DMS79 (cell line): ENCODE data around the gene DLX6.

Source experiments
- DNase-seq: peaks from one replicate; lab custom pipeline; 2025; lab: John Stamatoyannopoulos, UW

The DLX6 gene

DNA sequence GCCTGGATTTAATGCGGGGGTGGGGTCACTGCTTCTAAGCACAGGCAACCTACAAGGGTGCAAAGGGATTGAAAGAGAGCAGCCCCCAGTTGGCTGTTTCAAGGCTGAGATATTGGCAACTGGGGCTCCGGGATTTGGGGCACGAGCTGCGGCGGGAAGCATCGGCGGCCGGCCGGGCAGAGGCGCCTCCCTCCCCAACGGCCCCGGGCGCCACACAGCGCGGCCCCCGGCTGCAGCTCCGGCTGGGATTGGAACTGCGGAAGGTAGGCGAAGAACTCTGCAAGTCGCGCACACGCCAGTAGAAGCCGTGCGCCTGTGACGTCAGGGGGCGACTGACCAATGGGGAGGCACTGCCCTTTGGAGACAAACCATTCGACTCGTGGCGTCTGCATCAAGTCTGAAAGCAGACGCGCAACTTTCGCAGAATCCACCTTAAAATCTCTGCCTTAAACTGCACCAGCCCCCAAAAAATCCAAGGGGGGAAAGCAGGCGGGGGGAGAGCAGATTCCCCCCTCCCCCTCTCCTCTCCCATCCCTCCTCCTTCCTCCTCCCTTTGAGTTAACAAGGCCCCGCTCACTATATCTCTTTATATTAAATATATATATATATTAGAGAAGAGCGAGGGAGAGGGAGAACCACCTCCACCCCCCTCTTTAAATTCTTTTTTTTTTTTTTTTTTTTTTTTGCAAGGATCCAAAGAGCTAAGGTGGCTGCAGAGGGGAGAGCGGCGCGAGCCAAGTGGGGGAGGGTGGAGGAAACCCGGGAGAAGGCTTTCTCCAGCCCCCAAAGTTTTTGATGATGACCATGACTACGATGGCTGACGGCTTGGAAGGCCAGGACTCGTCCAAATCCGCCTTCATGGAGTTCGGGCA is at the start of gene DLX6:
TSS of gene DLX6 (plus strand) at position 371 of the 872 bp plus-strand sequence. CDS start at position 796, 425 bp downstream.
- peak; percentile 82 for DNase-seq

DNA sequence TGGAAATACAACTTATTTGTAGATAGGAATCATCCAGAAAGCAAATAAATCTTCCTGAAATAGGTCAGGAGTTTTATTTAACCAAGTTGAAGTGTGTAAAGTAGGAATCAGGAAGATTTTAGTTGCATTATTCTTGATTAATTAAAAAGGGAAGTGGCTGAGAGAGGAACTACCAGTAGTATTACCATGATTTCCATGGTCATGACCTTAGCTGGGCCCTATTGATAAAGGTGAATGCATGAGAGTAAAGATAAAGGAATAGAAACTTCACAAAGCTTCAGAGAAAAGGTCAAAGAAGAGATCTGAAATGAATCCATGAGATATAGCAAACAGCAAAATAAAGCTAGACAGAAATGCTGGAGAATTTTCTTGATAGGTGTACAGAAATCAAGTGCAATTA is 46.2 kb upstream of the DLX6 start:
- DNase-seq: no peak

GRCh38 chr7:96962221-96962885 is 43.0 kb upstream of the DLX6 start:
- no peak for DNase-seq

DNA sequence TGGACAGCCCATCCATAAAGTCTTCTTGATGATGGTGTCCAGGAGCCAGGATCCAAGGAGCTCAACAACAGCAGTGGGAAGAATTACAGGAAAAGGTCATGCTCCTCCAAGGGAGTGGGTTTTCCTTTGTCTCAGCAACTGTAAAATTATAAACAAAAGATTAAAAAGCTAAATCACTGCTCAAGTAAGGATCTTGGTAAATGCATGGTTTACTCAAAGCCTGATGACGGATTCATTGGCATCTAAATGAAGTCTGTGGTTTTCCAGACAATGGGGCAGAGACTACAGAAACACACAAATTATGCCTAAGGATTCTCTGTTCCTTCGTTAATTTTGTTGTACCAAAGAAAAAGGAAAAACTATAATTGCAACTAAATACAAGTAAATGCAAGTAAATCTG is 36.4 kb upstream of the DLX6 start:
- no peak for DNase-seq

GRCh38 chr7:96970739-96971138 is 34.6 kb upstream of the DLX6 start:
- no peak for DNase-seq

DNA sequence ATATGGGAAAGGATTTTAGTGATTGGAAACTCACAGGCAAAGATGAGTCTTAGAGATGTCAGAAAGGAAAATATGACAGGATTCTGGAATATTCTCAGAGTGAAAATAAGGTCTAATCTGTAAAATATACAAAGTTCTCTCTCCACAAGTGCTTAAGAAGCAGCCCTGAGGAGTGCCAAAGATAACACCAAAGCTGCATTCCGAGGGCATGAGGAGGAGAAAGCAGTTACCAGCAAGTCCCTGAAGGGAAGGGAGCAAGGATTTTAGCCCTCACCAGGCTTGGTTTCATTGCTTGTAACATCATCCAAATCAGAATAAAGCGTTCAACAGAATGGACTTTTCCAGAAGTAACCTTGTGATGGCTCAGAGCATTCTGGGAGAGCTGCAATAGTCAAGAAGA is 31.4 kb upstream of the DLX6 start:
- no peak for DNase-seq

DNA sequence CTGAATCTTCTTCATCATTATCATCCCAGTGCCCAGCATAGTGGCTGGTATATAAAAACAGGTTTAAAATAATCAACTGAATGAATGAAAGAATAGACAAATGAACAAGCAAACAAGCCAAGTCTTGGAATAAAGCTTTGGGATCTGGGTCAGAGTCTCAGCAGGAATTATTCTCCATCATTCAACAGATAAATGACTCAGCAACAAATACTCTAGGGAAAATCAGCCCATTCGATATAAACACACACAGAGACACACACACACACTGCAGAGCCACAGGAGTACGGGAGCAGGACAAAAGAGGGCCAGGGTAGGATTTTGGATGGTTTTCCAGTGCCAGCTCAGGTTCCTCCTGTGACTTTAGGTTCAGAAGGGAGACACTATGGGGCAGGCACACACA is 29.2 kb upstream of the DLX6 start:
- DNase-seq: no peak

GRCh38 chr7:96977445-96977844 is 27.9 kb upstream of the DLX6 start:
- DNase-seq: no peak

GRCh38 chr7:96979551-96980276 is 25.6 kb upstream of the DLX6 start:
- no peak for DNase-seq

- DNase-seq: no peak
These were observed 22.8 kb upstream of the DLX6 start for GRCh38 chr7:96982586-96982985.

DNA sequence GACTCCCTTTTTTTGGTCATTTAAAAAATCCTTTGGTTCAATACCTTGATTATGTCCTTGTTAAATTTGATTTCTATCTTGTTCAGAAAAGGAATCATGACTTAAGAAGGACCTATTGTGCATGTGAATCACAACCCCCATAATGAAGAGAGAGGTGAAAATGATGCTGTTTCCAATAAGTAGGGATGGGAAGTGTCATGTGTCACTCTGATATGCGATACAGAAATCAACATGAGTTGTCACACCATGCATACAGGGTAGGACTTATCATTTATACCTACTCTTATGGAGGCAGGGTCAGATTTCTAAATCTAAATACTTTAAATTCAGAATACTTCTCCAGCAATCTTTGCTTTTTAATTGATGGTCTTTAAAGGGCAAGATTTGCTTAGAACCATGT is 19.4 kb upstream of the DLX6 start:
- no peak for DNase-seq

- no peak for DNase-seq
These were observed 18.5 kb upstream of the DLX6 start for GRCh38 chr7:96986901-96987300.

DNA sequence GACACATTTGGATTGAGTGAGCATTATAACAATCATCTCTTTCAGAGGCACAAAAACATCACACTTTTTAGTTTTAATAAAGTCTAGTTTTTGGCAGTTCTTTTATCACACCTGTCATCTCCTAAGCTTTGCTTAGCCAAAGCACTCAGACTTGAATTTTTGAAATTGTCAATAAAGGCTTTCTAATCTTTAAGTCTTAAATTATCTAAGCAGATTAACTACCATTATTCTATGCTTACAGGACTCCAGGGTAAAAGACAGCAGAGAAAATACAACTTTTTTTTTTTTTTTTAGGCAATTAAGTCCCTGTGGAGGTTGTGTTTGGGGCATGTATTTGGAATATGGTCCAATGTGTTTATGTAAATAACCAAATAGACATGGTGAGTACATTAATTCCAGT is 17.6 kb upstream of the DLX6 start:
- DNase-seq: no peak

DNA sequence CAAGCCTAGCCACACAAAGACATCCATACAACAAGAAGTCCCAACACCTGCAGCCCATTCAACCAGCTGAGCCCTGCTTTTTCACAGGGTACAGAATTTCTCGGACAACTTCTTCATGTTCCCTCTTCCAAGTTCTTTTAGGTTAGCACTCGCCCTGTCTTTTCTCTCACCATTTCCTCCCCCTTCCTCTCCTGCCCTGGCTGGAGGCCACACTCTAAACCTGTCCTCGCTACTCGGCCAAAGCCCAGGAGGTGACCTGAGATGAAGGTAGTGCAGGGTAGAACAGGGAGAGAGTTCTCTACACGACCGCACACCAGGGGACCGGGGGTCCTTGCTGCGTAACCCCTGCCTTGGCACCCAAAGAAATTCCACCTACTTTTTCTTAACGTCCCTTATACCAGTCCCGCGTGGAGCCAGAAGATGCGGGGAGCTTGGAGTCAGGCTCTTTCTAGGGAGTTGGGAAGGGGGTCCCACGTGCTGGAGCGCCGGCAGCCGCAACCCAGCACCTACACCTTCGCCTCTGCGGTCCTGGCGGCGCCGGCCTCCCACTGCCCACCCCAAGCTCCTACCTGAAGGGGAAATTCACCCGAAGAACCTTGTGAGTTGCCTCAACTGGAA is 16.0 kb upstream of the DLX6 start:
- no peak for DNase-seq

GRCh38 chr7:96989859-96990317 is 15.5 kb upstream of the DLX6 start:
- no peak for DNase-seq

- DNase-seq: no peak
These were observed 13.7 kb upstream of the DLX6 start for GRCh38 chr7:96991546-96992191.

- DNase-seq: no peak
These were observed 13.0 kb upstream of the DLX6 start for GRCh38 chr7:96992192-96993005.

- no peak for DNase-seq
These were observed 12.1 kb upstream of the DLX6 start for GRCh38 chr7:96993094-96993865.

DNA sequence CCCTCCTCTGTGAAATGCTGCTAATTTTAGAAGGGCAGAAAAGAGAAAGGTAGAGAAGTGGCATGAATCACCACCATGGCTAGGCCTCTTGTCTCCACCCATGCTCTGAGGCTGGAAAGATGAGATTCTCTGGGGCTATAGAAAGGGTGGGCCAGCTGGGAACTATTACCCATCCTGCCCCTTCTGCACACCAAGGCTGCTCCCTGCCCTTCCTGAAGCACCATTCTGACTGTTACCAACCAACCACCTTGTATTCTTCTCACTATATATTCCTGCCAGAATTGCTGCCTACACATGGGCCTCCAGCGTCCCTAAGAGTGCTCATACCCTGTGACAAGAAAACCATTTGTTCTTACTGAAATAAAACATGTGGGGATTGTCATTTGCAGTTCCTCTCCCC is 11.4 kb upstream of the DLX6 start:
- no peak for DNase-seq
